ENCODE results near the gene MRFAP1L1.

GRCh38 chr4:6702761-6703160, 6.9 kb downstream of the MRFAP1L1 start:
- TF ChIP-seq CTCF (IDR thresholded peaks at IDR 0.05) (no peak), POLR2A (IDR thresholded peaks at IDR 0.05) (no peak)
